HepG2 (cell line): Measurements from ENCODE around the gene DAGLB. TPM values are rescaled to one million over a fixed set of nuclear protein-coding genes. Genes with fewer than 3 reads are reported as not detected.
"Not testable (repeated sequence)": the region's sequence is repeated elsewhere in the genome, so short reads cannot be mapped to it uniquely, and the experiment has no call there.

Experiments
- ATAC-seq: fragments of 200-7000 bp; cut with Tn5 transposase; 3 replicates; pipeline ENCODE4 v1.9.1; 2020; ENCODE audit warnings: mild to moderate bottlenecking, moderate library complexity
- BruUV-seq: library from RNA; stranded (reverse); fragments of 400-500 nt; replicated peaks from 2 replicates; lab custom pipeline; 2021; lab: Mats Ljungman, UMichigan
- CTCF ChIA-PET: fragments of 300-600 bp; formaldehyde crosslinking; extraction: SDS; loops from one replicate; lab custom pipeline; 2021; ENCODE audit warnings: low total read pairs, inconsistent platforms, low intra/inter-chr PET ratio; lab: Yijun Ruan, JAX
- POLR2A ChIA-PET: fragments of 350-600 bp; sonication (Branson Sonifier 250); formaldehyde crosslinking; loops from one replicate; lab custom pipeline; 2020; ENCODE audit warnings: antibody characterized with exemption, inconsistent platforms; lab: Yijun Ruan, JAX
- DNase-seq: peaks from one replicate; pipeline ENCODE4 v3.0.0-alpha.2; 2015; ENCODE audit warnings: low spot score
- FAIRE-seq: peaks from 3 replicates; lab custom pipeline; 2011; peaks lifted over from hg19 to GRCh38; lab: Jason Lieb, UNC
- H2AFZ ChIP-seq: one replicate; pipeline ENCODE4 v1.6.1; 2011; ENCODE audit warnings: low read length, inconsistent platforms
- H3K27ac ChIP-seq: fragments of 300-600 bp; 3 replicates; pipeline ENCODE4 v1.8.0; 2011; ENCODE audit warnings: mixed run types, mild to moderate bottlenecking, mixed read lengths, low read length, inconsistent platforms; ENCODE audit not compliant: insufficient read depth; ENCODE audit errors: extremely low read length
- H3K27me3 ChIP-seq, 2 experiments: fragments of 200-600 bp in 1 of 2; 2 replicates in 1 of 2; 3 replicates in 1 of 2; pipeline versions ENCODE4 v1.6.0 to v1.8.0; 2011; ENCODE audit warnings: low read length in 2 of 2, mild to moderate bottlenecking in 2 of 2, moderate library complexity in 2 of 2, inconsistent platforms in 1 of 2; ENCODE audit not compliant: insufficient read depth in 2 of 2, control insufficient read depth in 1 of 2
- H3K36me3 ChIP-seq, 2 experiments: fragments of 200-600 bp in 1 of 2; replicated peaks in 1 of 2; 2 replicates in 1 of 2; 3 replicates in 1 of 2; pipeline versions ENCODE4 v1.5.1 to v1.8.0; 2011; ENCODE audit warnings: low read length in 2 of 2, inconsistent platforms in 1 of 2; ENCODE audit not compliant: insufficient read depth in 2 of 2, control insufficient read depth in 1 of 2
- H3K4me1 ChIP-seq: 2 replicates; pipeline ENCODE4 v1.5.1; 2012; ENCODE audit warnings: low read length, inconsistent platforms; ENCODE audit not compliant: insufficient read depth
- H3K4me2 ChIP-seq: 2 replicates; pipeline ENCODE4 v1.6.0; 2011; ENCODE audit warnings: low read depth, low read length, inconsistent platforms
- H3K4me3 ChIP-seq, 3 experiments: fragments of 200-600 bp in 1 of 3; sonication (generic), shearing (Covaris generic) in 1 of 3; replicated peaks in 1 of 3; 2 replicates each; pipeline ENCODE4 v1.5.1; 2011 to 2016; ENCODE audit warnings: low read length in 3 of 3, inconsistent platforms in 2 of 3, low read depth in 2 of 3, mild to moderate bottlenecking in 2 of 3, control low read depth in 1 of 3, mixed read lengths in 1 of 3; ENCODE audit not compliant: insufficient read depth in 1 of 3
- H3K79me2 ChIP-seq: one replicate; pipeline ENCODE4 v1.6.1; 2011; ENCODE audit warnings: low read length, inconsistent platforms; ENCODE audit not compliant: insufficient read depth
- H3K9ac ChIP-seq: 2 replicates; pipeline ENCODE4 v1.6.0; 2011; ENCODE audit warnings: mild to moderate bottlenecking, low read depth, low read length, inconsistent platforms; ENCODE audit not compliant: insufficient read depth
- H3K9me3 ChIP-seq: 2 replicates; pipeline ENCODE4 v1.5.1; 2012; ENCODE audit warnings: mild to moderate bottlenecking, low read length
- H4K20me1 ChIP-seq: 2 replicates; pipeline ENCODE4 v1.6.0; 2011; ENCODE audit warnings: inconsistent platforms, mild to moderate bottlenecking, low read length, moderate library complexity; ENCODE audit not compliant: insufficient read depth
- ADNP ChIP-seq: sonication (generic); formaldehyde crosslinking; IDR thresholded peaks from 2 replicates; pipeline ENCODE4 v1.4.0; 2020; ENCODE audit warnings: missing genetic modification reagents
- CEBPB ChIP-seq: IDR thresholded peaks from 2 replicates; pipeline ENCODE4 v1.6.1; 2011; ENCODE audit warnings: low read depth, low read length, improper control_type of control experiment, borderline replicate concordance
- CEBPG ChIP-seq: IDR thresholded peaks from 2 replicates; pipeline ENCODE4 v1.6.1; 2016
- DPF2 ChIP-seq: sonication (generic); formaldehyde crosslinking; IDR thresholded peaks from 2 replicates; pipeline ENCODE4 v1.4.0; 2020; ENCODE audit warnings: mild to moderate bottlenecking, low read depth, missing genetic modification reagents, borderline replicate concordance
- FOSL2 ChIP-seq: sonication (generic); formaldehyde crosslinking; IDR thresholded peaks from 2 replicates; pipeline ENCODE4 v1.4.0; 2020; ENCODE audit warnings: missing genetic modification reagents
- FOXA3 ChIP-seq: IDR thresholded peaks from 2 replicates; pipeline ENCODE4 v1.6.1; 2016; ENCODE audit warnings: missing genetic modification reagents, missing compliant biosample characterization
- GFI1 ChIP-seq: sonication (generic); formaldehyde crosslinking; IDR thresholded peaks from 2 replicates; pipeline ENCODE4 v1.5.0; 2020; ENCODE audit warnings: missing genetic modification reagents, mild to moderate bottlenecking, borderline replicate concordance
- HDAC2 ChIP-seq: sonication (generic); formaldehyde crosslinking; IDR thresholded peaks from 2 replicates; pipeline ENCODE4 v1.4.0; 2020; ENCODE audit warnings: missing genetic modification reagents
- HMG20A ChIP-seq: IDR thresholded peaks from 2 replicates; pipeline ENCODE4 v1.6.1; 2016; ENCODE audit warnings: borderline replicate concordance
- IKZF5 ChIP-seq: IDR thresholded peaks from 2 replicates; pipeline ENCODE4 v1.6.1; 2018; ENCODE audit warnings: missing genetic modification reagents, mild to moderate bottlenecking, missing compliant biosample characterization
- JUND ChIP-seq: sonication (generic); formaldehyde crosslinking; IDR thresholded peaks from 2 replicates; pipeline ENCODE4 v1.8.0; 2022; ENCODE audit warnings: mild to moderate bottlenecking, missing genetic modification reagents
- KDM1A ChIP-seq: IDR thresholded peaks from 2 replicates; pipeline ENCODE4 v1.6.1; 2016; ENCODE audit warnings: missing compliant biosample characterization
- MED1 ChIP-seq: sonication (generic); formaldehyde crosslinking; IDR thresholded peaks from 2 replicates; pipeline ENCODE4 v1.4.0; 2020; ENCODE audit warnings: missing genetic modification reagents
- NR2F1 ChIP-seq, 2 experiments: fragments of 450-650 bp in 1 of 2; formaldehyde crosslinking in 1 of 2; IDR thresholded peaks; 2 replicates each; pipeline versions ENCODE4 v1.5.0 to v1.6.1; 2016 to 2020; ENCODE audit warnings: mild to moderate bottlenecking in 1 of 2, missing compliant biosample characterization in 1 of 2, missing genetic modification reagents in 1 of 2, moderate library complexity in 1 of 2
- NR2F6 ChIP-seq, 2 experiments: IDR thresholded peaks; 2 replicates each; pipeline ENCODE4 v1.6.1; 2016; ENCODE audit warnings: antibody characterized with exemption in 1 of 2, mild to moderate bottlenecking in 1 of 2
- PITX1 ChIP-seq: sonication (generic); formaldehyde crosslinking; IDR thresholded peaks from 2 replicates; pipeline ENCODE4 v1.5.1; 2020; ENCODE audit warnings: mild to moderate bottlenecking, missing genetic modification reagents
- RARA ChIP-seq: IDR thresholded peaks from 2 replicates; pipeline ENCODE4 v1.6.1; 2016; ENCODE audit warnings: missing genetic modification reagents, missing compliant biosample characterization
- RXRA ChIP-seq: sonication (generic); formaldehyde crosslinking; IDR thresholded peaks from 2 replicates; pipeline ENCODE4 v1.5.1; 2020; ENCODE audit warnings: missing genetic modification reagents
- RXRB ChIP-seq: IDR thresholded peaks from 2 replicates; pipeline ENCODE4 v1.6.1; 2016; ENCODE audit warnings: borderline replicate concordance, missing genetic modification reagents, missing compliant biosample characterization
- SAP130 ChIP-seq: IDR thresholded peaks from 2 replicates; pipeline ENCODE4 v1.6.1; 2016; ENCODE audit warnings: low read depth
- ZMYM2 ChIP-seq: sonication (generic); formaldehyde crosslinking; IDR thresholded peaks from 2 replicates; pipeline ENCODE4 v1.8.0; 2022; ENCODE audit warnings: mild to moderate bottlenecking, missing genetic modification reagents
- ZMYM3 ChIP-seq: sonication (generic); formaldehyde crosslinking; IDR thresholded peaks from 2 replicates; pipeline ENCODE4 v1.5.1; 2020; ENCODE audit warnings: mild to moderate bottlenecking, missing genetic modification reagents
- ZNF331 ChIP-seq: sonication (generic); formaldehyde crosslinking; IDR thresholded peaks from 2 replicates; pipeline ENCODE4 v1.4.0; 2020; ENCODE audit warnings: missing genetic modification reagents
- WGBS: methylation state at CpG from one replicate; pipeline ENCODE4 v1.1.6; 2017; ENCODE audit warnings: low lambda C conversion rate; 5-methylcytosine and 5-hydroxymethylcytosine counted together
- in situ Hi-C: cut with HindIII; loops from 2 replicates; pipeline ENCODE4 v1.10.0; 2017; ENCODE audit warnings: low pct_unique_long_range_greater_than_20kb; ENCODE audit not compliant: extremely low pct_ligation_motif_present
- intact Hi-C: fragments of 100-400 bp; cut with micrococcal nuclease; formaldehyde crosslinking; loops from one replicate; pipeline ENCODE4 v1.10.0; 2022; ENCODE audit not compliant: unreplicated experiment
- polyA plus RNA-seq, 8 experiments: library from polyadenylated mRNA; depleted of rRNA in 3 of 8; stranded (reverse) in 7 of 8; unstranded in 1 of 8; fragments of >200 nt; fragmentation: Illumina TruSeq in 4 of 8; extraction: Trizol in 4 of 8; gene quantifications; 2 replicates each; pipeline versions ENCODE4 v1.2.1 to v1.2.3, GENCODE V29; 2011 to 2016; ENCODE audit warnings: low read depth in 4 of 8, missing spikeins in 1 of 8, mixed read lengths in 1 of 8; ENCODE audit not compliant: insufficient read depth in 1 of 8
- total RNA-seq, 5 experiments: library from RNA; depleted of rRNA; stranded (reverse); fragments of >200 nt; fragmentation: Illumina TruSeq; extraction: Trizol; gene quantifications; 2 replicates each; pipeline ENCODE4 v1.2.3, GENCODE V29; 2016; ENCODE audit warnings: low read depth in 1 of 5

The DAGLB gene
- total and polyA plus RNA-seq, 2 of the 13 experiments (the other 11 are each of a cell fraction or from before 2014, with no cell fraction given), result 7.9 to 9.8 TPM

- under 1% methylated on average over 8 of the region's 11 CpGs for WGBS
- H3K4me3 ChIP-seq; H3K9me3 ChIP-seq; H4K20me1 ChIP-seq; H3K9ac ChIP-seq; BruUV-seq; H3K4me2 ChIP-seq; in situ Hi-C loops; H3K27ac ChIP-seq; H3K36me3 ChIP-seq; POLR2A ChIA-PET; CTCF ChIA-PET; intact Hi-C loops; H3K27me3 ChIP-seq; H2AFZ ChIP-seq; TF ChIP-seq NR2F6 (IDR thresholded peaks at IDR 0.05): not testable (repeated sequence)
- FAIRE-seq (peak; percentile 43), ATAC-seq (peak; percentile 3; the same call in 2 of the 3 replicates), DNase-seq (peak; percentile 54)
- H3K79me2 ChIP-seq, result peaks cover 10% of the 10 kb centered on the region
- peaks cover 27% of the 10 kb centered on the region for H3K4me1 ChIP-seq
- TF ChIP-seq ZNF331 (CRISPR knock-in tag) (peak; percentile 30; the same call in 1 of the 2 replicates), RARA (CRISPR knock-in tag) (peak; percentile 84), FOSL2 (peak; percentile 96), RXRB (CRISPR knock-in tag) (0 out of 2 replicates have a peak, but pooled peaks have one; percentile 24), ZMYM2 (CRISPR knock-in tag) (peak; percentile 82), DPF2 (CRISPR knock-in tag) (0 out of 2 replicates have a peak, but pooled peaks have one; percentile 33), ZMYM3 (CRISPR knock-in tag) (0 out of 2 replicates have a peak, but pooled peaks have one; percentile 38), CEBPG (CRISPR knock-in tag) (peak; percentile 83), ADNP (CRISPR knock-in tag) (peak; percentile 75; the same call in 1 of the 2 replicates), SAP130 (peak; percentile 53; the same call in 1 of the 2 replicates), JUND (CRISPR knock-in tag) (peak; percentile 88), CEBPB (peak; percentile 66; the same call in 1 of the 2 replicates), PITX1 (CRISPR knock-in tag) (0 out of 2 replicates have a peak, but pooled peaks have one; percentile 7), RXRA (CRISPR knock-in tag) (peak; percentile 44; the same call in 1 of the 2 replicates), KDM1A (CRISPR knock-in tag) (peak; percentile 68; the same call in 1 of the 2 replicates), NR2F6 (CRISPR knock-in tag; IDR thresholded peaks at IDR 0.05) (0 out of 2 replicates have a peak, but pooled peaks have one; percentile 50), IKZF5 (CRISPR knock-in tag) (peak; percentile 24; the same call in 1 of the 2 replicates), MED1 (CRISPR knock-in tag) (0 out of 2 replicates have a peak, but pooled peaks have one; percentile 18), NR2F1 (CRISPR knock-in tag; IDR thresholded peaks at IDR 0.05) (0 out of 4 replicates have a peak, but pooled peaks of 1 of the 2 experiments have one; percentile 16), GFI1 (CRISPR knock-in tag) (0 out of 2 replicates have a peak, but pooled peaks have one; percentile 25), HMG20A (peak; percentile 29; the same call in 1 of the 2 replicates), HDAC2 (peak; percentile 39; the same call in 1 of the 2 replicates), FOXA3 (0 out of 2 replicates have a peak, but pooled peaks have one; percentile 16)
These were observed 2.1 kb upstream of the DAGLB start for GRCh38 chr7:6449884-6450283.
